Measurements from ENCODE around the gene ERO1B.

DNA sequence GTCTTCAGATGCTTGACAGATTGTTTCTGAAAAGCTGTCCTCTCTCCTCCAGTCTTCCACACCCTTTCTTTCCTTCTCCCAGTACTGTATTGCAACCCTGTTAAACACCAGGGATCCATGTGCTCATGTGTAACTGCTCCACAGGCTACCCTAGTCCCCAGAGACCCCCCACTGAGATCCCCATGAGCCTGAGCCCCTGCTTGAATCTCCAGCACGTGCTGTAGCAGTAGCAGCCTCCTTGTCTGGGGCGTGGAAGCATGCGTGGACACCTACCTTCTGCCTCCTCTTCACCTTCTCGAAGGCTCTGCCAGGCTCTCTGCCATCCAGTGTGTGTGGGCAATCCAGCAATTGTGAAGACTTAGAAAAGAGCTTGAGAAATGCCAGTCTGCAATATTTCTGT lies 114.2 kb downstream of the ERO1B start:
- no peak for TF ChIP-seq POLR2A (IDR thresholded peaks at IDR 0.05)
- TF ChIP-seq, protein P1, sequence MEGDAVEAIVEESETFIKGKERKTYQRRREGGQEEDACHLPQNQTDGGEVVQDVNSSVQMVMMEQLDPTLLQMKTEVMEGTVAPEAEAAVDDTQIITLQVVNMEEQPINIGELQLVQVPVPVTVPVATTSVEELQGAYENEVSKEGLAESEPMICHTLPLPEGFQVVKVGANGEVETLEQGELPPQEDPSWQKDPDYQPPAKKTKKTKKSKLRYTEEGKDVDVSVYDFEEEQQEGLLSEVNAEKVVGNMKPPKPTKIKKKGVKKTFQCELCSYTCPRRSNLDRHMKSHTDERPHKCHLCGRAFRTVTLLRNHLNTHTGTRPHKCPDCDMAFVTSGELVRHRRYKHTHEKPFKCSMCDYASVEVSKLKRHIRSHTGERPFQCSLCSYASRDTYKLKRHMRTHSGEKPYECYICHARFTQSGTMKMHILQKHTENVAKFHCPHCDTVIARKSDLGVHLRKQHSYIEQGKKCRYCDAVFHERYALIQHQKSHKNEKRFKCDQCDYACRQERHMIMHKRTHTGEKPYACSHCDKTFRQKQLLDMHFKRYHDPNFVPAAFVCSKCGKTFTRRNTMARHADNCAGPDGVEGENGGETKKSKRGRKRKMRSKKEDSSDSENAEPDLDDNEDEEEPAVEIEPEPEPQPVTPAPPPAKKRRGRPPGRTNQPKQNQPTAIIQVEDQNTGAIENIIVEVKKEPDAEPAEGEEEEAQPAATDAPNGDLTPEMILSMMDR (IDR thresholded peaks at IDR 0.05), result no peak
- TF ChIP-seq POLR2AphosphoS5 (IDR thresholded peaks at IDR 0.05), result no peak
- no peak for TF ChIP-seq EP300 (IDR thresholded peaks at IDR 0.05; ENCODE audit: low read depth)
